Sigmoid colon (tissue), 4 donors: ENCODE measurements around the gene FBXL5.

Experiments
- EP300 ChIP-seq, 4 donors: sonication (generic); formaldehyde crosslinking; IDR thresholded peaks; one replicate each; pipeline ENCODE4 v1.6.1; 2017; ENCODE audit warnings: antibody characterized with exemption in 4 of 4
- POLR2A ChIP-seq, 2 donors: fragments of 450-650 bp; IDR thresholded peaks; one replicate each; pipeline ENCODE4 v1.6.1; 2016; ENCODE audit warnings: antibody characterized with exemption in 2 of 2, mild to moderate bottlenecking in 2 of 2, moderate library complexity in 2 of 2
- POLR2AphosphoS5 ChIP-seq, 4 donors: sonication (generic); formaldehyde crosslinking; IDR thresholded peaks; one replicate each; pipeline ENCODE4 v1.6.1; 2017; ENCODE audit warnings: antibody characterized with exemption in 4 of 4
- TF ChIP-seq, protein P1 (sequence below), 4 experiments: fragments of 450-650 bp in 3 of 4; fragments of 200-600 bp in 1 of 4; IDR thresholded peaks; one replicate each; pipeline ENCODE4 v1.5.1; 2016 to 2019; ENCODE audit warnings: antibody characterized with exemption in 4 of 4, mild to moderate bottlenecking in 3 of 4, moderate library complexity in 2 of 4

DNA sequence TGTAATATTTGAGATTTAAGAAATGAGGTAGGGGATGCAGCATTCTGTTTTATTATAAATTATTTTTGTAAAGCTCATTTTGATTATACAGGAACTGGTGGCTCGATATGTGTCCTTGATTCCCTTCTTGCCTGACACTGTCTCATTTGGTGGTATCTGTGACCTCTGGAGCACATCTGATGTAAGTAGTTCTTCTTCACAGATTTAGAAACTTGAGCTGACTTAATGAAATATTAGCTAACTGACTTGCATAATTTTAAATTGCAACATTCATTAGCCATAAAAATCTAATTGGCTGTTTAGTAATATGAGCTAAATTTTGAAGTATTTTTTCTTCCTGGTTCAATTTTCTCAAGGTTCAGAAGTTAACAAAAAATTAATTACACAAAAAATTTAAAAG is 69.1 kb downstream of the FBXL5 start:
- TF ChIP-seq, protein P1, sequence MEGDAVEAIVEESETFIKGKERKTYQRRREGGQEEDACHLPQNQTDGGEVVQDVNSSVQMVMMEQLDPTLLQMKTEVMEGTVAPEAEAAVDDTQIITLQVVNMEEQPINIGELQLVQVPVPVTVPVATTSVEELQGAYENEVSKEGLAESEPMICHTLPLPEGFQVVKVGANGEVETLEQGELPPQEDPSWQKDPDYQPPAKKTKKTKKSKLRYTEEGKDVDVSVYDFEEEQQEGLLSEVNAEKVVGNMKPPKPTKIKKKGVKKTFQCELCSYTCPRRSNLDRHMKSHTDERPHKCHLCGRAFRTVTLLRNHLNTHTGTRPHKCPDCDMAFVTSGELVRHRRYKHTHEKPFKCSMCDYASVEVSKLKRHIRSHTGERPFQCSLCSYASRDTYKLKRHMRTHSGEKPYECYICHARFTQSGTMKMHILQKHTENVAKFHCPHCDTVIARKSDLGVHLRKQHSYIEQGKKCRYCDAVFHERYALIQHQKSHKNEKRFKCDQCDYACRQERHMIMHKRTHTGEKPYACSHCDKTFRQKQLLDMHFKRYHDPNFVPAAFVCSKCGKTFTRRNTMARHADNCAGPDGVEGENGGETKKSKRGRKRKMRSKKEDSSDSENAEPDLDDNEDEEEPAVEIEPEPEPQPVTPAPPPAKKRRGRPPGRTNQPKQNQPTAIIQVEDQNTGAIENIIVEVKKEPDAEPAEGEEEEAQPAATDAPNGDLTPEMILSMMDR (IDR thresholded peaks at IDR 0.05) = no peak
- no peak for TF ChIP-seq POLR2AphosphoS5 (IDR thresholded peaks at IDR 0.05)
- TF ChIP-seq POLR2A (IDR thresholded peaks at IDR 0.05) = no peak
- no peak for TF ChIP-seq EP300 (IDR thresholded peaks at IDR 0.05)
